ENCODE data around the gene CCDC201.

Gene CCDC201

GRCh38 chr7:45890902-45891461 lies 18.1 kb upstream of the CCDC201 start:
- Histone ChIP-seq H3K79me2 (ENCODE audit: insufficient read depth, low read length) (no peaks in the 10 kb centered on the region), H3K36me3 (ENCODE audit: low read length) (no peaks in the 10 kb centered on the region), H3K4me3 (ENCODE audit: insufficient read depth, low read length, poor library complexity, severe bottlenecking) (no peak overlapping the region), H3K27ac (ENCODE audit: low read depth, low read length) (no peak overlapping the region), H4K20me1 (ENCODE audit: low read depth, low read length) (no peaks in the 10 kb centered on the region), H3K27me3 (ENCODE audit: low read length) (no peaks in the 10 kb centered on the region), H3K4me2 (ENCODE audit: low read depth, low read length, poor library complexity, severe bottlenecking) (no peak overlapping the region), H3K9ac (ENCODE audit: low read length) (no peak overlapping the region), H3F3A (ENCODE audit: insufficient read depth) (no peaks in the 10 kb centered on the region), H3K9me2 (replicated peaks; ENCODE audit: insufficient read depth, low read length) (no peaks in the 10 kb centered on the region; the same call in 1 of the 2 replicates), H3K9me3 (ENCODE audit: insufficient read depth, low read length) (no peaks in the 10 kb centered on the region), H2AFZ (ENCODE audit: low read depth, low read length, severe bottlenecking) (no peak overlapping the region)
- TF ChIP-seq CTCF (IDR thresholded peaks at IDR 0.05; ENCODE audit: insufficient read depth, low read length, poor library complexity, severe bottlenecking) (peak; percentile 90), EZH2phosphoT487 (conservative IDR thresholded peaks at IDR 0.05; ENCODE audit: low read length) (no peak)

GRCh38 chr7:45890125-45890901 lies 17.4 kb upstream of the CCDC201 start:
- no peak overlapping the region for H3K27ac ChIP-seq (ENCODE audit: low read depth, low read length)
- no peaks in the 10 kb centered on the region for H3K36me3 ChIP-seq (ENCODE audit: low read length)
- H3K27me3 ChIP-seq (ENCODE audit: low read length) = no peaks in the 10 kb centered on the region
- H4K20me1 ChIP-seq (ENCODE audit: low read depth, low read length) = no peaks in the 10 kb centered on the region
- no peak overlapping the region for H3K4me3 ChIP-seq (ENCODE audit: insufficient read depth, low read length, poor library complexity, severe bottlenecking)
- H3K9ac ChIP-seq (ENCODE audit: low read length) = no peak overlapping the region
- H3K79me2 ChIP-seq (ENCODE audit: insufficient read depth, low read length) = no peaks in the 10 kb centered on the region
- TF ChIP-seq CTCF (IDR thresholded peaks at IDR 0.05; ENCODE audit: insufficient read depth, low read length, poor library complexity, severe bottlenecking) = no peak
- no peaks in the 10 kb centered on the region; the same call in 1 of the 2 replicates for H3K9me2 ChIP-seq (replicated peaks; ENCODE audit: insufficient read depth, low read length)
- H2AFZ ChIP-seq (ENCODE audit: low read depth, low read length, severe bottlenecking) = no peak overlapping the region
- H3K9me3 ChIP-seq (ENCODE audit: insufficient read depth, low read length) = no peaks in the 10 kb centered on the region
- no peaks in the 10 kb centered on the region for H3F3A ChIP-seq (ENCODE audit: insufficient read depth)
- no peak overlapping the region for H3K4me2 ChIP-seq (ENCODE audit: low read depth, low read length, poor library complexity, severe bottlenecking)

GRCh38 chr7:45889367-45890067 lies 16.6 kb upstream of the CCDC201 start:
- TF ChIP-seq CTCF (IDR thresholded peaks at IDR 0.05; ENCODE audit: insufficient read depth, low read length, poor library complexity, severe bottlenecking) (no peak), EZH2phosphoT487 (conservative IDR thresholded peaks at IDR 0.05; ENCODE audit: low read length) (no peak)
- Histone ChIP-seq H3K36me3 (ENCODE audit: low read length) (no peaks in the 10 kb centered on the region), H3K4me2 (ENCODE audit: low read depth, low read length, poor library complexity, severe bottlenecking) (no peak overlapping the region), H2AFZ (ENCODE audit: low read depth, low read length, severe bottlenecking) (no peak overlapping the region), H3F3A (ENCODE audit: insufficient read depth) (no peaks in the 10 kb centered on the region), H3K27ac (ENCODE audit: low read depth, low read length) (no peak overlapping the region), H3K27me3 (ENCODE audit: low read length) (no peaks in the 10 kb centered on the region), H3K9me3 (ENCODE audit: insufficient read depth, low read length) (no peaks in the 10 kb centered on the region), H3K4me3 (ENCODE audit: insufficient read depth, low read length, poor library complexity, severe bottlenecking) (no peak overlapping the region), H3K9ac (ENCODE audit: low read length) (no peak overlapping the region), H3K79me2 (ENCODE audit: insufficient read depth, low read length) (no peaks in the 10 kb centered on the region), H3K9me2 (replicated peaks; ENCODE audit: insufficient read depth, low read length) (no peaks in the 10 kb centered on the region), H4K20me1 (ENCODE audit: low read depth, low read length) (no peaks in the 10 kb centered on the region)
